ENCODE results near the gene ZDHHC7. TPM values are rescaled to one million over a fixed set of nuclear protein-coding genes. Genes with fewer than 3 reads are reported as not detected.

Gene ZDHHC7
- total RNA-seq, 1 donor from 2014 or later: 43.6 TPM

GRCh38 chr16:85031451-85031850, 20.1 kb upstream of the ZDHHC7 start:
- no peak overlapping the region for H3K27ac Mint-ChIP-seq (ENCODE audit: unreplicated experiment)
- TF ChIP-seq CTCF (IDR thresholded peaks at IDR 0.05; ENCODE audit: partially characterized antibody, unreplicated experiment): no peak
- no peak overlapping the region for H3K4me3 Mint-ChIP-seq (ENCODE audit: unreplicated experiment)
- H3K4me1 Mint-ChIP-seq (ENCODE audit: low read depth, unreplicated experiment): peaks cover 28% of the 10 kb centered on the region
- peaks cover 11% of the 10 kb centered on the region for H3K27me3 Mint-ChIP-seq (ENCODE audit: unreplicated experiment)
- H3K36me3 Mint-ChIP-seq (ENCODE audit: unreplicated experiment): no peaks in the 10 kb centered on the region
- H3K9me3 Mint-ChIP-seq (ENCODE audit: unreplicated experiment): peaks cover 24% of the 10 kb centered on the region
- DNase-seq: no peak

GRCh38 chr16:85029981-85030401, 18.7 kb upstream of the ZDHHC7 start:
- peaks cover 21% of the 10 kb centered on the region for H3K4me1 Mint-ChIP-seq (ENCODE audit: low read depth, unreplicated experiment)
- H3K36me3 Mint-ChIP-seq (ENCODE audit: unreplicated experiment): no peaks in the 10 kb centered on the region
- no peak for DNase-seq
- peak overlapping the region; percentile 95 for H3K27ac Mint-ChIP-seq (ENCODE audit: unreplicated experiment)
- H3K9me3 Mint-ChIP-seq (ENCODE audit: unreplicated experiment): peaks cover 24% of the 10 kb centered on the region
- peaks cover 11% of the 10 kb centered on the region for H3K27me3 Mint-ChIP-seq (ENCODE audit: unreplicated experiment)
- no peak for TF ChIP-seq CTCF (IDR thresholded peaks at IDR 0.05; ENCODE audit: partially characterized antibody, unreplicated experiment)
- peak overlapping the region; percentile 90 for H3K4me3 Mint-ChIP-seq (ENCODE audit: unreplicated experiment)

GRCh38 chr16:85029408-85029784, 18.1 kb upstream of the ZDHHC7 start:
- Mint-ChIP-seq H3K36me3 (ENCODE audit: unreplicated experiment) (no peaks in the 10 kb centered on the region), H3K4me1 (ENCODE audit: low read depth, unreplicated experiment) (peaks cover 21% of the 10 kb centered on the region), H3K9me3 (ENCODE audit: unreplicated experiment) (peaks cover 24% of the 10 kb centered on the region), H3K27ac (ENCODE audit: unreplicated experiment) (peak overlapping the region; percentile 95), H3K27me3 (ENCODE audit: unreplicated experiment) (peaks cover 9% of the 10 kb centered on the region), H3K4me3 (ENCODE audit: unreplicated experiment) (peak overlapping the region; percentile 90)
- no peak for TF ChIP-seq CTCF (IDR thresholded peaks at IDR 0.05; ENCODE audit: partially characterized antibody, unreplicated experiment)
- DNase-seq: no peak

DNA sequence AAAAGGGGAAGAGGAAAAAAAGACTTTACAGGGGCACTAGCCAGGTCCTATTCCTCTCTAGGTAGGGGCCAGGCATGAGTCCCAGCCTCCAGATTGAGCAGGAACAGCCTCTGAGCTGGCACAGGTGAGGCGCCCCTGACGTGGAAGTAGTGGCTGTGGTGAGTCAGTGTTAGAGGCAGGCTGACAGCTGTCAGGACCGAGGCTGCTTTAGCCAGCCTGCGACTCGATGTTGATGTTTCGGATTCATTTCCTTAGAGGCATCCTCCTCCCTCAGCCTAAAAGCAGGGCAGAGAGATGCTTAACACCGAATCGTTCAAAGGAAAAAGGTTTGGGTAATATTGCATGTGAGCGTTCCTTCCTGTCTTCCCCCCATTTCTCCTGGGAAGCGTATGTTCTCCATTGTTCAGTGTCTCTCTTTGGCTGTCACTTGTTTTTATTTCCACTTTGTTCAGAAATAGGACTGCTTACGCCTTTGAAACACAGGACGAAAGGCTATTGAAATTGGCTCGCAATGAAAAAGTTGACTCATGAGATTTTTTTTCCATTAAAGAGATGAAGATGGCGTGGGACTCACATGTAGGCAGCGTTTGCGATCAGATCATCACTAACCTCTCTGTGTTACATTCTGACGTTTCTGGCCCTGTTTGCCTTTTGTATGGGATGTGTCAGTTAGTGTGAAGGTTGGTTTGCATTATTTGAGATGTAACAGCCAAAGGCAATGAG, 17.5 kb upstream of the ZDHHC7 start:
- Mint-ChIP-seq H3K27ac (ENCODE audit: unreplicated experiment) (peak overlapping the region; percentile 95), H3K36me3 (ENCODE audit: unreplicated experiment) (no peaks in the 10 kb centered on the region), H3K27me3 (ENCODE audit: unreplicated experiment) (peaks cover 8% of the 10 kb centered on the region), H3K9me3 (ENCODE audit: unreplicated experiment) (peaks cover 20% of the 10 kb centered on the region), H3K4me1 (ENCODE audit: low read depth, unreplicated experiment) (peaks cover 20% of the 10 kb centered on the region), H3K4me3 (ENCODE audit: unreplicated experiment) (peak overlapping the region; percentile 90)
- DNase-seq: peak; percentile 56
- TF ChIP-seq CTCF (IDR thresholded peaks at IDR 0.05; ENCODE audit: partially characterized antibody, unreplicated experiment): no peak

GRCh38 chr16:85027958-85028684, 16.8 kb upstream of the ZDHHC7 start:
- peak; percentile 34 for TF ChIP-seq CTCF (IDR thresholded peaks at IDR 0.05; ENCODE audit: partially characterized antibody, unreplicated experiment)
- Mint-ChIP-seq H3K36me3 (ENCODE audit: unreplicated experiment) (no peaks in the 10 kb centered on the region), H3K9me3 (ENCODE audit: unreplicated experiment) (peaks cover 19% of the 10 kb centered on the region), H3K27me3 (ENCODE audit: unreplicated experiment) (peaks cover 8% of the 10 kb centered on the region), H3K4me1 (ENCODE audit: low read depth, unreplicated experiment) (peaks cover 15% of the 10 kb centered on the region), H3K27ac (ENCODE audit: unreplicated experiment) (peak overlapping the region; percentile 95), H3K4me3 (ENCODE audit: unreplicated experiment) (peak overlapping the region; percentile 90)
- DNase-seq: peak; percentile 73

Measured in glutamatergic neuron (in vitro differentiated cells).